Pancreas (tissue), 10 donors: ENCODE data around the gene AGPAT4. TPM values are rescaled to one million over a fixed set of nuclear protein-coding genes. Genes with fewer than 3 reads are reported as not detected.

ENCODE experiments used
- ATAC-seq, 4 donors: fragments of 200-7000 bp; cut with Tn5 transposase; one replicate each; pipeline versions ENCODE4 v1.8.0 to v1.9.1; 2020; ENCODE audit warnings: mild to moderate bottlenecking in 4 of 4, moderate library complexity in 4 of 4
- DNase-seq, 6 donors: peaks; one replicate each; pipeline ENCODE4 v3.0.0-alpha.2; 2020
- FAIRE-seq: peaks from 2 replicates; lab custom pipeline; 2012; peaks lifted over from hg19 to GRCh38; lab: Jason Lieb, UNC
- H3K27ac ChIP-seq, 4 donors: fragments of 200-600 bp; sonication (generic); 1 replicate in 3 of 4; 2 replicates in 1 of 4; pipeline versions ENCODE4 v1.5.0 to v1.8.0; 2020
- H3K27me3 ChIP-seq, 4 donors: fragments of 200-600 bp; one replicate each; pipeline ENCODE4 v1.8.0; 2021
- H3K36me3 ChIP-seq, 3 donors: fragments of 200-600 bp; sonication (generic) in 1 of 3; one replicate each; pipeline versions ENCODE4 v1.5.0 to v1.8.0; 2020 to 2021
- H3K4me1 ChIP-seq, 3 donors: fragments of 200-600 bp; one replicate each; pipeline ENCODE4 v1.8.0; 2021
- H3K4me3 ChIP-seq, 4 donors: fragments of 200-600 bp; sonication (generic) in 2 of 4; one replicate each; pipeline versions ENCODE4 v1.5.0 to v1.8.0; 2020 to 2021
- H3K9me3 ChIP-seq, 4 donors: fragments of 200-600 bp; one replicate each; pipeline ENCODE4 v1.8.0; 2021
- WGBS, 2 donors: extraction: QIAGEN DNeasy Blood & Tissue Kit; methylation state at CpG; one replicate each; pipeline ENCODE4 v1.1.7; 2013; 5-methylcytosine and 5-hydroxymethylcytosine counted together
- intact Hi-C, 3 donors: fragments of 100-400 bp; cut with DNase I; formaldehyde crosslinking; loops; one replicate each; pipeline versions ENCODE4 v1.11.1 to v1.14.2; 2022
- polyA plus RNA-seq, 2 donors: library from polyadenylated mRNA; stranded (reverse); fragments of 200-250 nt; gene quantifications; one replicate each; pipeline ENCODE4 v1.2.3, GENCODE V29; 2013
- total RNA-seq, 6 donors: library from RNA; stranded (reverse); fragmentation: NEBNext Ultra II Directional in 4 of 6; extraction: Animal tissue kit (Norgen Biotek cat#: 25700) in 4 of 6; gene quantifications; one replicate each; pipeline versions ENCODE4 v1.2.1 to v1.2.4, GENCODE V29; 2021 to 2023
- TF ChIP-seq, protein P1 (sequence below), 4 donors: fragments of 200-600 bp; sonication (generic) in 3 of 4; IDR thresholded peaks; one replicate each; pipeline versions ENCODE4 v1.5.0 to v1.8.0; 2021; ENCODE audit warnings: antibody characterized with exemption in 4 of 4
- donor health status: healthy with polysubstance abuse.
- donor health status: DM: no; HTN: no; CAD: no; lungs with moderate emphysema.
- donor health status: DM: no; HTN: no; CAD: no.
- donor health status: control.
- donor health status: control.
- donor health status: Bipolar disorder and iron deficiency.
- donor health status: DM: yes; HTN: yes; CAD: no.
- donor health status: DM: no; HTN: no; CAD: no.
- donor health status: DM: no; HTN: no; CAD: no.
- donor health status: DM: yes; HTN: yes; CAD: no.

AGPAT4 gene
- total and polyA plus RNA-seq, 8 donors: 1.6 to 6.4 (median 2.3) TPM

- WGBS, 2 donors: 94 to 100% methylated on average over 1 of the region's 1 CpG
- Histone ChIP-seq H3K4me3 (no peak overlapping the region), H3K36me3 (no peaks in the 10 kb centered on the region), H3K9me3 (no peaks in the 10 kb centered on the region), H3K4me1 (no peaks in the 10 kb centered on the region), H3K27me3 (no peaks in the 10 kb centered on the region), H3K27ac (no peak overlapping the region)
- no peak for ATAC-seq
- TF ChIP-seq, protein P1, sequence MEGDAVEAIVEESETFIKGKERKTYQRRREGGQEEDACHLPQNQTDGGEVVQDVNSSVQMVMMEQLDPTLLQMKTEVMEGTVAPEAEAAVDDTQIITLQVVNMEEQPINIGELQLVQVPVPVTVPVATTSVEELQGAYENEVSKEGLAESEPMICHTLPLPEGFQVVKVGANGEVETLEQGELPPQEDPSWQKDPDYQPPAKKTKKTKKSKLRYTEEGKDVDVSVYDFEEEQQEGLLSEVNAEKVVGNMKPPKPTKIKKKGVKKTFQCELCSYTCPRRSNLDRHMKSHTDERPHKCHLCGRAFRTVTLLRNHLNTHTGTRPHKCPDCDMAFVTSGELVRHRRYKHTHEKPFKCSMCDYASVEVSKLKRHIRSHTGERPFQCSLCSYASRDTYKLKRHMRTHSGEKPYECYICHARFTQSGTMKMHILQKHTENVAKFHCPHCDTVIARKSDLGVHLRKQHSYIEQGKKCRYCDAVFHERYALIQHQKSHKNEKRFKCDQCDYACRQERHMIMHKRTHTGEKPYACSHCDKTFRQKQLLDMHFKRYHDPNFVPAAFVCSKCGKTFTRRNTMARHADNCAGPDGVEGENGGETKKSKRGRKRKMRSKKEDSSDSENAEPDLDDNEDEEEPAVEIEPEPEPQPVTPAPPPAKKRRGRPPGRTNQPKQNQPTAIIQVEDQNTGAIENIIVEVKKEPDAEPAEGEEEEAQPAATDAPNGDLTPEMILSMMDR (IDR thresholded peaks at IDR 0.05): no peak
- no peak for DNase-seq
- intact Hi-C loops: no loop called here
- no peak for FAIRE-seq
These were observed 24.5 kb downstream of the AGPAT4 start for GRCh38 chr6:161249327-161249726.

- Histone ChIP-seq H3K4me1 (no peaks in the 10 kb centered on the region), H3K27me3 (no peaks in the 10 kb centered on the region), H3K27ac (no peak overlapping the region), H3K9me3 (no peaks in the 10 kb centered on the region), H3K4me3 (no peak overlapping the region), H3K36me3 (no peaks in the 10 kb centered on the region)
- no peak for ATAC-seq
- intact Hi-C loops: no loop called here
- no peak for DNase-seq
- TF ChIP-seq, protein P1 (IDR thresholded peaks at IDR 0.05): no peak
- FAIRE-seq: no peak
- 87 to 90% methylated on average over 2 of the region's 2 CpGs for WGBS, 2 donors
These were observed 27.1 kb downstream of the AGPAT4 start for GRCh38 chr6:161246725-161247124.

DNA sequence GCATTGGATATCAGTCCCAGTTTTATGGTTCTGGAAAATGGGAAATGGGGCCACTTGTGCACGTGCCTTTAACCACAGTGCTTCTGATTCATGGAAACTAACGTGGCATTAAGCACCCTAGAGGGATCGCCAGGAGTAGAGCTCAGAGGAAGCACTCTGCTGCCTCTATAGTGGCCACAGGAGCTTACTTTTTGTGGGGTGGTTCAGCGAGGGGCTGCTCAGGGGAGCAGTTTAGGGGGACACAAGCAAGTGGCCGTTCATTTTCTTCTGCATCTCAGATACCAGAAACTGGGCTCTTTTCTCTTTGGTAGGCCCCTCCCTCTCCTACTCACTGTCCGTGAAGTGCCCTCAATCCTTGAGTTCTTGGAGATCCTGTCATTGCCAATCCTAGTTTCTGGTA is 28.5 kb downstream of the AGPAT4 start:
- intact Hi-C loops: no loop called here
- H3K4me1 ChIP-seq: no peaks in the 10 kb centered on the region
- ATAC-seq (no peak), DNase-seq (no peak), FAIRE-seq (no peak)
- H3K4me3 ChIP-seq: no peak overlapping the region
- H3K27ac ChIP-seq: no peak overlapping the region
- H3K27me3 ChIP-seq: no peaks in the 10 kb centered on the region
- H3K36me3 ChIP-seq: no peaks in the 10 kb centered on the region
- WGBS, 2 donors: 80 to 87% methylated on average over 6 of the region's 6 CpGs
- no peaks in the 10 kb centered on the region for H3K9me3 ChIP-seq
- TF ChIP-seq, protein P1 (IDR thresholded peaks at IDR 0.05): no peak

GRCh38 chr6:161244725-161245124 is 29.1 kb downstream of the AGPAT4 start:
- FAIRE-seq: no peak
- Histone ChIP-seq H3K4me3 (no peak overlapping the region), H3K36me3 (no peaks in the 10 kb centered on the region), H3K27me3 (no peaks in the 10 kb centered on the region), H3K27ac (no peak overlapping the region), H3K4me1 (no peaks in the 10 kb centered on the region), H3K9me3 (no peaks in the 10 kb centered on the region)
- intact Hi-C loops: no loop called here
- DNase-seq: no peak
- TF ChIP-seq, protein P1 (IDR thresholded peaks at IDR 0.05): no peak
- ATAC-seq: no peak
- 89 to 90% methylated on average over 7 of the region's 7 CpGs for WGBS, 2 donors

GRCh38 chr6:161242779-161243693 is 30.8 kb downstream of the AGPAT4 start:
- Histone ChIP-seq H3K4me3 (no peak overlapping the region), H3K36me3 (no peaks in the 10 kb centered on the region), H3K27me3 (no peaks in the 10 kb centered on the region), H3K27ac (no peak overlapping the region), H3K4me1 (no peaks in the 10 kb centered on the region), H3K9me3 (no peaks in the 10 kb centered on the region)
- 78 to 81% methylated on average over 28 of the region's 28 CpGs for WGBS, 2 donors
- intact Hi-C loops: no loop called here
- DNase-seq (no peak), FAIRE-seq (no peak), ATAC-seq (peak in 1 of 4 donors; percentile 47)
- TF ChIP-seq, protein P1 (IDR thresholded peaks at IDR 0.05): no peak
